IMR-90 (cell line): ENCODE data around the gene CIT. TPM values are rescaled to one million over a fixed set of nuclear protein-coding genes. Genes with fewer than 3 reads are reported as not detected.

Experiments used
- ATAC-seq: fragments of 200-7000 bp; cut with Tn5 transposase; 2 replicates; pipeline ENCODE4 v1.9.1; 2020; ENCODE audit warnings: low read depth, mild to moderate bottlenecking, moderate library complexity
- BruUV-seq: library from RNA; stranded (reverse); fragments of 400-500 nt; replicated peaks from 2 replicates; lab custom pipeline; 2021; lab: Mats Ljungman, UMichigan
- CTCF ChIA-PET: fragments of 300-600 bp; formaldehyde crosslinking; extraction: SDS; loops from one replicate; lab custom pipeline; 2021; ENCODE audit warnings: antibody characterized with exemption; lab: Yijun Ruan, JAX
- POLR2A ChIA-PET: fragments of 300-600 bp; sonication (Branson Sonifier 250); formaldehyde crosslinking; loops from one replicate; lab custom pipeline; 2022; ENCODE audit warnings: antibody characterized with exemption; ENCODE audit not compliant: unreplicated experiment; lab: Charles Lee
- DNase-seq: peaks from one replicate; pipeline ENCODE4 v3.0.0; 2013
- H2AFZ ChIP-seq: replicated peaks from 2 replicates; pipeline ENCODE3; 2013; ENCODE audit warnings: low read length, mild to moderate bottlenecking; ENCODE audit not compliant: poor library complexity
- H2AK5ac ChIP-seq: 2 replicates; pipeline ENCODE4 v1.6.1; 2013; ENCODE audit warnings: low read depth, low read length, inconsistent platforms
- H2AK9ac ChIP-seq: replicated peaks from 2 replicates; pipeline ENCODE3; 2013; ENCODE audit warnings: mild to moderate bottlenecking, low read depth, low read length, moderate library complexity; ENCODE audit not compliant: poor library complexity
- H2BK120ac ChIP-seq: 2 replicates; pipeline ENCODE4 v1.6.1; 2013; ENCODE audit warnings: low read depth, low read length, inconsistent platforms
- H2BK15ac ChIP-seq: 3 replicates; pipeline ENCODE4 v1.6.1; 2013; ENCODE audit warnings: low read depth, low read length, inconsistent platforms
- H2BK20ac ChIP-seq: 2 replicates; pipeline ENCODE4 v1.6.1; 2013; ENCODE audit warnings: low read depth, mild to moderate bottlenecking, inconsistent platforms, low read length, moderate library complexity
- H2BK5ac ChIP-seq: 2 replicates; pipeline ENCODE4 v1.6.1; 2013; ENCODE audit warnings: mild to moderate bottlenecking, low read depth, low read length, inconsistent platforms; ENCODE audit not compliant: poor library complexity, severe bottlenecking
- H3K14ac ChIP-seq: replicated peaks from 2 replicates; pipeline ENCODE4 v1.6.1; 2013; ENCODE audit warnings: low read depth, low read length, inconsistent platforms
- H3K18ac ChIP-seq: 2 replicates; pipeline ENCODE4 v1.6.1; 2013; ENCODE audit warnings: low read depth, low read length, control low read depth
- H3K23ac ChIP-seq: 2 replicates; pipeline ENCODE4 v1.6.1; 2013; ENCODE audit warnings: low read depth, low read length, inconsistent platforms
- H3K27ac ChIP-seq: 2 replicates; pipeline ENCODE4 v1.5.1; 2013; ENCODE audit warnings: mild to moderate bottlenecking, control low read depth, low read length; ENCODE audit not compliant: insufficient read depth
- H3K27me3 ChIP-seq: 2 replicates; pipeline ENCODE4 v1.6.1; 2013; ENCODE audit warnings: low read length; ENCODE audit not compliant: control insufficient read depth, insufficient read depth
- H3K36me3 ChIP-seq: 2 replicates; pipeline ENCODE4 v1.6.1; 2013; ENCODE audit warnings: low read length, mixed read lengths; ENCODE audit not compliant: control insufficient read depth, insufficient read depth
- H3K4ac ChIP-seq: 2 replicates; pipeline ENCODE4 v1.6.1; 2013; ENCODE audit warnings: low read depth, low read length, inconsistent platforms
- H3K4me1 ChIP-seq: 2 replicates; pipeline ENCODE4 v1.6.1; 2013; ENCODE audit warnings: low read length, mixed read lengths; ENCODE audit not compliant: control insufficient read depth, insufficient read depth
- H3K4me2 ChIP-seq: 2 replicates; pipeline ENCODE4 v1.6.1; 2013; ENCODE audit warnings: low read depth, mild to moderate bottlenecking, control low read depth, low read length, moderate library complexity
- H3K4me3 ChIP-seq: 2 replicates; pipeline ENCODE4 v1.5.1; 2013; ENCODE audit warnings: low read depth, mild to moderate bottlenecking, control low read depth, low read length, moderate library complexity; ENCODE audit not compliant: insufficient read depth
- H3K56ac ChIP-seq: 2 replicates; pipeline ENCODE4 v1.6.1; 2013; ENCODE audit warnings: low read length, inconsistent platforms; ENCODE audit not compliant: insufficient read depth; ENCODE audit errors: extremely low read depth
- H3K79me1 ChIP-seq, 2 experiments: 2 replicates each; pipeline ENCODE4 v1.6.1; 2013; ENCODE audit warnings: low read length in 2 of 2, inconsistent platforms in 1 of 2, low read depth in 1 of 2
- H3K9ac ChIP-seq: 2 replicates; pipeline ENCODE4 v1.6.1; 2013; ENCODE audit warnings: low read depth, low read length, control low read depth
- H3K9me1 ChIP-seq: 2 replicates; pipeline ENCODE4 v1.6.1; 2013; ENCODE audit warnings: low read length, inconsistent platforms; ENCODE audit not compliant: insufficient read depth
- H3K9me3 ChIP-seq: 2 replicates; pipeline ENCODE4 v1.6.1; 2013; ENCODE audit warnings: low read length; ENCODE audit not compliant: control insufficient read depth, insufficient read depth
- H4K20me1 ChIP-seq: 2 replicates; pipeline ENCODE4 v1.6.1; 2013; ENCODE audit warnings: low read length, inconsistent platforms; ENCODE audit not compliant: insufficient read depth
- H4K5ac ChIP-seq: 2 replicates; pipeline ENCODE4 v1.6.1; 2013; ENCODE audit warnings: mild to moderate bottlenecking, low read depth, low read length, control low read depth
- H4K8ac ChIP-seq, 2 experiments: 2 replicates each; pipeline ENCODE4 v1.6.1; 2013; ENCODE audit warnings: low read depth in 2 of 2, low read length in 2 of 2, control low read depth in 1 of 2, inconsistent platforms in 1 of 2
- H4K91ac ChIP-seq: 2 replicates; pipeline ENCODE4 v1.6.1; 2013; ENCODE audit warnings: low read depth, low read length, inconsistent platforms; ENCODE audit not compliant: insufficient read depth
- CHD1 ChIP-seq: IDR thresholded peaks from 2 replicates; pipeline ENCODE4 v1.6.1; 2012; ENCODE audit warnings: low read depth, low read length, improper control_type of control experiment
- WGBS, 2 experiments: methylation state at CpG; one replicate each; pipeline versions ENCODE4 v1.1.5 to v1.1.7; 2013; ENCODE audit warnings: missing lambda C conversion rate in 2 of 2; ENCODE audit not compliant: insufficient read length in 1 of 2; ENCODE audit errors: extremely low coverage in 2 of 2; 5-methylcytosine and 5-hydroxymethylcytosine counted together
- dilution Hi-C: fragments of 300-500 bp; cut with HindIII; formaldehyde crosslinking; loops from one replicate; pipeline ENCODE4 v1.14.3; 2018; ENCODE audit warnings: low sequenced_read_pairs; ENCODE audit not compliant: unreplicated experiment
- in situ Hi-C: fragments of 300-500 bp; cut with MboI; formaldehyde crosslinking; loops from 3 replicates; pipeline ENCODE4 v1.14.3; 2019; ENCODE audit warnings: low sequenced_read_pairs, inconsistent platforms, mixed read lengths
- intact Hi-C: fragments of 100-400 bp; cut with micrococcal nuclease; formaldehyde crosslinking; loops from 2 replicates; pipeline ENCODE4 v1.10.0; 2022
- polyA plus RNA-seq, 3 experiments: library from polyadenylated mRNA; depleted of rRNA; stranded (reverse); fragments of >200 nt; gene quantifications; 2 replicates each; pipeline ENCODE4 v1.2.3, GENCODE V29; 2012; ENCODE audit warnings: low replicate concordance in 1 of 3
- total RNA-seq: library from RNA; depleted of rRNA; stranded (reverse); fragments of >200 nt; gene quantifications from 2 replicates; pipeline ENCODE4 v1.2.3, GENCODE V29; 2012
- TF ChIP-seq, protein P1 (sequence below): fragments of 150-350 bp; IDR thresholded peaks from 2 replicates; pipeline ENCODE4 v1.6.1; 2017; ENCODE audit warnings: mild to moderate bottlenecking, antibody characterized with exemption, low read length, low read depth

The CIT gene
- total and polyA plus RNA-seq, 2 of the 4 experiments (the other 2 are of a cell fraction): 13.1 to 21.0 TPM

DNA sequence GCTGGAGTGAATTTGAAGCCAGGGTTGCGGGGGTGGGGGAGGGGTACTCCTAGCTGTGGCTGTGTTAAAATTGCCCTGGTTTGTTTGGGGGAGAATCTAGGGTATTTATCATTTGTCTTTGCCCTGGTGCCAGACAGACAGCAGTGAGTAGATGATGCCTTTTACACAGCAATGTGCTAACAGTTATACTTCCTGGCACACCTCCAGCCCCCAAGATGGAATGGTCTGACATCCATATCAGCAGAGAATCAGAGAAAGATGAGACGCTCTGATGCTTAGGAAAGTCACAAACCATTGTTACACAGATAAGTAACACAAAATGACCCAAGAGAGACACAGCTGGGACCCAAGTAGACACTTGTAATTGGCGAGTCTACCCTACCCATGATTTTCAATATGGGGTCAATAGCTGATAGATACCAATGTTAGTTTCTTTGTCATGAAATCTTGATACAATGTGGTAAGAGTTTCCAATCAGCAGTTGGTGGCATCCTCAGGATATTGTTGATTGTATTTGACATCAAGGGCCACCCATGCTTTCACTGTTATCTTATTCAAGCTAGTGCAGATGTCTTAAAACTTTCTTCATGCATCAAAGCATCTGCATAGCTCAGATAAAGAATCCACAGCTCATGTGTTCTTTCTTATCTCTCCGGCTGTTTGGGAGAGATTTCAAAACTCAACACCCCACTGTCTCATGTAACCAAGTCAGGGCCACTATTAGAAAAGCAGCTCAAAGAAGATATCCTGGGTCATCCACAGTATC lies 211.8 kb downstream of the CIT start:
- no peak overlapping the region for H3K4ac ChIP-seq
- no peak overlapping the region for H2BK5ac ChIP-seq
- no peak overlapping the region for H3K9ac ChIP-seq
- no peak overlapping the region for H2BK20ac ChIP-seq
- in situ Hi-C loops (loop anchor here (10.0 kb wide), 1 partner anchor 1261 kb away; no protein-coding TSS in a partner anchor), intact Hi-C loops (loop anchor here (5.0 kb wide), 1 partner anchor 1528 kb away; the partner anchor contains the start of gene PEBP1), dilution Hi-C loops (no loop called here)
- no peaks in the 10 kb centered on the region for H3K4me1 ChIP-seq
- H3K79me1 ChIP-seq: peaks cover 13 to 14% of the 10 kb centered on the region in 2 experiments
- no peak overlapping the region for H4K5ac ChIP-seq
- H3K4me2 ChIP-seq: no peak overlapping the region
- TF ChIP-seq, protein P1, sequence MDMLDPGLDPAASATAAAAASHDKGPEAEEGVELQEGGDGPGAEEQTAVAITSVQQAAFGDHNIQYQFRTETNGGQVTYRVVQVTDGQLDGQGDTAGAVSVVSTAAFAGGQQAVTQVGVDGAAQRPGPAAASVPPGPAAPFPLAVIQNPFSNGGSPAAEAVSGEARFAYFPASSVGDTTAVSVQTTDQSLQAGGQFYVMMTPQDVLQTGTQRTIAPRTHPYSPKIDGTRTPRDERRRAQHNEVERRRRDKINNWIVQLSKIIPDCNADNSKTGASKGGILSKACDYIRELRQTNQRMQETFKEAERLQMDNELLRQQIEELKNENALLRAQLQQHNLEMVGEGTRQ: no peak
- TF ChIP-seq CHD1: no peak
- H4K8ac ChIP-seq: no peak overlapping the region
- no peak overlapping the region for H3K18ac ChIP-seq
- H2AFZ ChIP-seq: no peak overlapping the region
- H3K9me3 ChIP-seq: no peaks in the 10 kb centered on the region
- H3K56ac ChIP-seq: no peak overlapping the region
- no peak overlapping the region for H3K14ac ChIP-seq
- H4K91ac ChIP-seq: no peak overlapping the region
- H3K4me3 ChIP-seq: no peak overlapping the region
- DNase-seq (no peak), ATAC-seq (no peak)
- H2AK5ac ChIP-seq: no peak overlapping the region
- 0 out of 2 replicates have a peak, but pooled peaks cover 2% of the 10 kb centered on the region for H3K27me3 ChIP-seq
- no peak overlapping the region for H2BK15ac ChIP-seq
- H3K36me3 ChIP-seq: no peaks in the 10 kb centered on the region; the same call in 1 of the 2 replicates
- no peaks in the 10 kb centered on the region for H3K9me1 ChIP-seq
- H2BK120ac ChIP-seq: no peak overlapping the region
- BruUV-seq: no TSS peak
- ChIA-PET CTCF (interaction anchor here (0.6 kb wide), 1 partner anchor 57 kb away, joined by 3 read pairs; no protein-coding TSS in a partner anchor), POLR2A (no interaction called here)
- H4K20me1 ChIP-seq: no peaks in the 10 kb centered on the region
- no peak overlapping the region for H3K23ac ChIP-seq
- 40% methylated on average over 1 of the region's 4 CpGs; no CpG with 5 or more reads in 1 of the 2 experiments for WGBS, 2 experiments
- no peak overlapping the region for H2AK9ac ChIP-seq
- no peak overlapping the region for H3K27ac ChIP-seq
